Muscle layer of duodenum (tissue), 2 donors: ENCODE measurements around the gene RBM28.

Experiments
- H3K27ac ChIP-seq: one replicate; pipeline ENCODE4 v1.7.0; 2013; ENCODE audit warnings: mild to moderate bottlenecking, low read length
- H3K27me3 ChIP-seq: one replicate; pipeline ENCODE4 v1.7.0; 2013; ENCODE audit warnings: low read depth, mild to moderate bottlenecking, control low read depth, low read length
- H3K36me3 ChIP-seq, 2 donors: one replicate each; pipeline ENCODE4 v1.7.0; 2013; ENCODE audit warnings: low read length in 2 of 2, control low read depth in 1 of 2, mild to moderate bottlenecking in 1 of 2; ENCODE audit not compliant: insufficient read depth in 2 of 2, control insufficient read depth in 1 of 2
- H3K4me1 ChIP-seq, 2 donors: one replicate each; pipeline ENCODE4 v1.7.0; 2013; ENCODE audit warnings: low read length in 2 of 2, mild to moderate bottlenecking in 2 of 2, control low read depth in 1 of 2, moderate library complexity in 1 of 2; ENCODE audit not compliant: insufficient read depth in 2 of 2, control insufficient read depth in 1 of 2
- H3K4me3 ChIP-seq, 2 donors: one replicate each; pipeline ENCODE4 v1.7.0; 2013; ENCODE audit warnings: low read length in 2 of 2, low read depth in 1 of 2, mild to moderate bottlenecking in 1 of 2
- H3K9me3 ChIP-seq, 2 donors: one replicate each; pipeline ENCODE4 v1.7.0; 2013; ENCODE audit warnings: low read length in 2 of 2, control low read depth in 1 of 2, mild to moderate bottlenecking in 1 of 2; ENCODE audit not compliant: control insufficient read depth in 1 of 2
- donor health status: healthy.

RBM28 gene, protein sequence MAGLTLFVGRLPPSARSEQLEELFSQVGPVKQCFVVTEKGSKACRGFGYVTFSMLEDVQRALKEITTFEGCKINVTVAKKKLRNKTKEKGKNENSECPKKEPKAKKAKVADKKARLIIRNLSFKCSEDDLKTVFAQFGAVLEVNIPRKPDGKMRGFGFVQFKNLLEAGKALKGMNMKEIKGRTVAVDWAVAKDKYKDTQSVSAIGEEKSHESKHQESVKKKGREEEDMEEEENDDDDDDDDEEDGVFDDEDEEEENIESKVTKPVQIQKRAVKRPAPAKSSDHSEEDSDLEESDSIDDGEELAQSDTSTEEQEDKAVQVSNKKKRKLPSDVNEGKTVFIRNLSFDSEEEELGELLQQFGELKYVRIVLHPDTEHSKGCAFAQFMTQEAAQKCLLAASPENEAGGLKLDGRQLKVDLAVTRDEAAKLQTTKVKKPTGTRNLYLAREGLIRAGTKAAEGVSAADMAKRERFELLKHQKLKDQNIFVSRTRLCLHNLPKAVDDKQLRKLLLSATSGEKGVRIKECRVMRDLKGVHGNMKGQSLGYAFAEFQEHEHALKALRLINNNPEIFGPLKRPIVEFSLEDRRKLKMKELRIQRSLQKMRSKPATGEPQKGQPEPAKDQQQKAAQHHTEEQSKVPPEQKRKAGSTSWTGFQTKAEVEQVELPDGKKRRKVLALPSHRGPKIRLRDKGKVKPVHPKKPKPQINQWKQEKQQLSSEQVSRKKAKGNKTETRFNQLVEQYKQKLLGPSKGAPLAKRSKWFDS

DNA sequence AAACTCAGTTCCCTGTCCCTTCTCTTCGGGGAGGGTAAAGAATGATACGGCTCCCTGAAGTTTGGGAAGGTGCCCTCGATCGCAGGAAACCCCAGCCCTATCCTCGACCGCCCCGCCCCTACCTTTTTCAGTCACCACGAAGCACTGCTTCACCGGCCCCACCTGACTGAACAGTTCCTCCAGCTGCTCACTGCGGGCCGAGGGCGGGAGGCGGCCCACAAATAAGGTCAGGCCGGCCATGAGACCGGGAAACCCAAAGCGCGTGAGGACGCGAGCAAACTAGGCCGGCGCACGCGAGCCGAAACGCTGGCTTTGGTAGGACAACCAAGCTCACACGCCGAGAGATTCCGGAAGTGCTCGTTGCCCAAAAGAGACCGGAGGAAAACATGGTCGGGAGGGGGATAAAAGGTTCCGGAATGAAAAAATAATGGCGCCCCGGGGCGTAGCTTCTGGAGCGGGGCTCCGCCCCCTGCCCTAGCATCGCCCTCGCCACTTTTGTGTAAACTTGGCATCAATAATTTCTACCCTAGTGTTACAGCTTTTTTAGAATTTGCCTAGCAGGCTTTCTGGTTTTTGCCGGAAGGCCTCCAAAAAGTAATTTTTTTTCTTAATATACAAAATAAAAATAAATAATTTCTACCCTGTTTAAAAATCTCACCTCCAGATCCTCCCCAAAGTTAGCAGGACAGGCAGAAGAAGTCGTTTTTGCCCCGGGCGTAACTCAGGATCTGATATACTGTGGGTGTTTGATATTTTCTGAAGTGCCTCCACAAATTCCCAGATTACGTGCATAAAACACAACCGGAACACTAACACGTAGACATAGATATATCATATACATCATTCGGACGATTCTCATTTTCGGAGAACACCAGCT is at the start of gene RBM28:
TSS of gene RBM28 (minus strand) at position 355 of the 877 bp plus-strand sequence. CDS start at position 240, 115 bp downstream.
- H3K4me1 ChIP-seq = peaks cover 7 to 21% of the 10 kb centered on the region in 2 donors
- H3K9me3 ChIP-seq = no peaks in the 10 kb centered on the region
- peak within 1 kb of the TSS; percentile 84 for H3K27ac ChIP-seq

DNA sequence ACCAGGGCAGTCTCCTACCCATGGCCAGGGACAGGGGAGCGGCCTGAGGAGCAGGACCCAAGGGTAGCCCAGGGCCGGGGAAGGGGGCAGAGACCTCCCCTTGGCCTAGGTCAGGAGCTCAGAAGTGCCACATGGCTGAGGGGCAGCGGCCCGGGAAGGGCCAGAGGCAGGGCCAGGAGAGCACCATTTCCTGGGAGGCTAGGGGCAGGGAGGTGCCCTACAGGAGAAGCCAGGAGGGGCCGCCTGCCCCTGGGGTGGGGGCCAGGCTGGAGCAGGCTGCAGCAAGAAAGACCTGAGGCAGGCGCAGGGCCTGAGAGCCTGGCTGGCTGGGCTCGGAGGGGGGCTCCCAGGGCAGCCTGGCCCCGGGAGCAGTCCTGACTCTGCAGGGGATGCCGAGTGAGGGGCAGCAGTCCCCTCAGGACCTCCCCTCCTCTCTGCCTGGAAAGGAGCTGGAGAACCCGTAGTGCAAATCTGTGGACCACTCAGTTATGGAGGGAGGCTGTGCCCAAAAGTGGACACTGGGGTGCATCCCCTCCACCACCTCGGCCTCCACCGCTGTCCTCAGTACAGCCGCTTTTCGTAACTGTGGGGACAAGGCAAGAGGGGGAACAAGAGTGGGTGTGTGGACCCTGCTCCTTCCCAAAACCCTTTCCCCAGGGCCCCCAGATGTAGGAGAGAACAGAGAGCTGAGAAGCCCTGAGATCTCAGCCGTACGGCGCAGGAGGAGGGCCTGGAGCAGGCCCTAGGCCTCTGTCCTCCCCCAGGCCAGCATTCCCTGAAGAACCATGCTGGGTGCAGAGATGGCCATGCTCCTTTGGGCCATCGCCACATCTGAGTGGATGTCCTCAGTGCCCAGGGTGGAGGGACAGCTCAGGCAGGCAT is 49.0 kb upstream of the RBM28 start:
- Histone ChIP-seq H3K36me3 (peaks cover 15 to 51% of the 10 kb centered on the region in 2 donors), H3K4me3 (no peak overlapping the region), H3K9me3 (no peaks in the 10 kb centered on the region), H3K4me1 (peaks cover 0 to 2% of the 10 kb centered on the region in 2 donors), H3K27ac (no peak overlapping the region), H3K27me3 (no peaks in the 10 kb centered on the region)

More for the DNA sequence above, at the start of gene RBM28:
- H3K4me3 ChIP-seq = peak within 1 kb of the TSS; percentile 81 to 99
- H3K36me3 ChIP-seq = peaks cover 0 to 9% of the 10 kb centered on the region in 2 donors
- no peaks in the 10 kb centered on the region for H3K27me3 ChIP-seq

DNA sequence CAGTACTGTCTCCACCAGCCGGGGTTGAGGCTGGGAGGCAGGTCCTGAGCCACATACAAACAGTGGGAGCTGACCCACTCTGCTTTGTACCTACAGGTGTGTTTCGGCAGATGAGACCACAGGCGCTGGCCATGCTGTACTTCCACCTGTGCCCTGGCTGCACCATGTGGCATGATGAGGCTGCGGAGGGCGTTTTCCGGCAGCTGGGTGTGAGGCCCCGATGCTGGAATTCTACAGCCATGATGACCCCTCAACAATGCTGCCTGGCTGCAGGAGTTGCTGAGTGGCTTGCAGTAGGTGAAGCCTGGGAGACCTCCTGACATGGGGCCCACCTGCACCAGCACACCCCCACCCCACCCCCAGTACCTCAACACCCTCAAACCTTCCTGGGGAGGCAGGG is 48.1 kb upstream of the RBM28 start:
- H3K4me3 ChIP-seq = no peak overlapping the region
- H3K4me1 ChIP-seq = peaks cover 0 to 5% of the 10 kb centered on the region in 2 donors
- no peaks in the 10 kb centered on the region for H3K27me3 ChIP-seq
- no peak overlapping the region for H3K27ac ChIP-seq
- H3K9me3 ChIP-seq = no peaks in the 10 kb centered on the region
- H3K36me3 ChIP-seq = peaks cover 8 to 43% of the 10 kb centered on the region in 2 donors

DNA sequence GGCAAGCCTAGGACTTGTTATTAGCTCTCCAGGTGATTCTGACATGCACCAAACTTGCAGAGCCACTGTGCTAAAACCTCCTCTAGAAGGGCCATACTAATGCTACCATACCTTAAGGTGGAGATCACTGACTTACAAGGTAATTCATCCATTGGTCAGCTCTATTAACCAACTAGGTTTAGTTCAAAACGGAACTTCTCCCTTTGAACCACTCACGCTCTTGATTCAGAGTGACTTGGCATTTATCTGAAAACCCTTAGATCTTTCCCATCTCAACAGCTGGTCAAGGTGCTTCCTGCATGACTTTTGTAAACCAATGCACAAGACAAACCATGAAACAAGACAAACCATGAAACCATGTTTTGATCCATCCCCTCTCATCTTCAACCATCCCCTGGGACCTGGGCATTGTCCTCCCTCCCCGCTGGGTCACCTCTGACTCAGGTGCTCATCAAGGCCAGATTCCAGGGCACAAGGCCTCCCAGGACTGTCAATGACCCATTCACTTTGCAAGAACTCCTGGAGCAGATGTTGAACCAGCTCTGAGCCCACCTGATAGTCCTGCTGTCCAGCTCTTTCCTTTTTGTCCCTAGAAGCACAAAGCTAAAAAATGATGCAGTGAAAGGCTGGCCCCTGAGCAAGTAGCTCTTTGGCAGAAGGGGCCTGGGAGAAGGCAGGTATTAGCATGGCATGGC is 47.3 kb upstream of the RBM28 start:
- Histone ChIP-seq H3K4me1 (peaks cover 0 to 5% of the 10 kb centered on the region in 2 donors), H3K27ac (no peak overlapping the region), H3K36me3 (peaks cover 2 to 35% of the 10 kb centered on the region in 2 donors)

DNA sequence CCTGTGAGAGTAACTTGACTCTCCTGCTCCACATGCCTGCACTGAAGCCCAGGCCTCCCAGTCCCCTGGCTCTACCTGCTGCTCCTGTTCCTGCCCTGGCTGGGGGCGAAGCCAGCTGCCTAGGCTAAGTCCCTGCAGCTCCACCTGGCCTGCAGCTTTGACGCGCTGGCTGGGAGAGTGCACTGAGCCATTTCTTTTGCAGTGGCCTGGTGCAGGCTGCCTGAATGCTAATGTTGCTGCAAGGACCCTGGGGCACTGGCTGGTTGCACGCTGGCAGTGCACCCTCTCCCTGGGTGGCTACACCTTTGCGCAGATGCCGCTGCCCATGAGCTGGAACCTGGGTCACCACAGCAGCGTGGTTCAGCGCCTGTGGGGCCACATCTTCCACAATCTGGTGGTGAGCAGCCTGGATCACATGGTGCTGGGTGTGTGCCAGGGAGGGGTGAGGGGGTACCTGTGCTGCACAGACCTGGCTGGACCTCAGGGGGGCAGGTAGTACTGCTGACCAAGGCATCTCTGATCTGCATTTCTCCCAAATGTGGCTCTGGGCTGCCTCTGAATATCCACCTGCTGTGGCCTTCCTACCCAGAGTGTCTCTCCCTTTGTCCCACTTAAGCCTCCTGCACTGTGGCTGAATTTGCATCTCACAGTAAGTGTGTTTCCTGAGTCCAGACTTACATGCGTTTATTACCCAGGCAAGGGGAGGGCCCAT is 46.1 kb upstream of the RBM28 start:
- Histone ChIP-seq H3K36me3 (peaks cover 0 to 22% of the 10 kb centered on the region in 2 donors), H3K27me3 (no peaks in the 10 kb centered on the region), H3K4me3 (no peak overlapping the region), H3K9me3 (no peaks in the 10 kb centered on the region), H3K27ac (no peak overlapping the region), H3K4me1 (peaks cover 0 to 5% of the 10 kb centered on the region in 2 donors)

More for the DNA sequence above, 47.3 kb upstream of the RBM28 start:
- Histone ChIP-seq H3K9me3 (no peaks in the 10 kb centered on the region), H3K27me3 (no peaks in the 10 kb centered on the region), H3K4me3 (no peak overlapping the region)

DNA sequence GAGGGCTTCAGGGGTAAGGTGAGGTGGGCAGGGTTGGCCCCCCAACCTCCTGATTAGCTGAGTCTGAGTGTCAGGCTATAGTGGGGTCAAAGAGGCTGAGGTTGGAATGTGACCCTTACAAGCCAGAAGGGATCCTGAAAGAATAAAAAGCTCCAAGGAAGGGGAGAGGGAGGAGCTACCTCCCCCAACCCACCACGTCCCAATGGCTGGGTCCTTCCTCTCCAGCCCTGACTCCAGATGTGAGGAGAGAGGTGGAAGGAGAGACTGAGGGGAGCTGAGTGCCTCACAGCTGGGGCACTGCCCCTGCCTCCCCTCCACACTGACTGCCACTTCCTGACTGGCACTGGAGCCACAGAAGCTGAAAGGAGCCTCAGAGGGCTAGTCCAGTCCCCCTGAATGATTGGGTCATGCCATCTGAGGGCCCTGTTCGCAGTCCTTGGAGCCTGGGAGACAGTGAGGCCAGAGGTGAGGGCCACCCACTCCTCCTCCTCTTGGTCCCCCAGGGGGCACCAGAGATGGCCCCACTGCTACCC is 45.4 kb upstream of the RBM28 start:
- peaks cover 0 to 5% of the 10 kb centered on the region in 2 donors for H3K4me1 ChIP-seq
- no peaks in the 10 kb centered on the region for H3K27me3 ChIP-seq
- H3K27ac ChIP-seq = no peak overlapping the region
- H3K4me3 ChIP-seq = no peak overlapping the region
- peaks cover 0 to 16% of the 10 kb centered on the region in 2 donors for H3K36me3 ChIP-seq
- H3K9me3 ChIP-seq = no peaks in the 10 kb centered on the region

DNA sequence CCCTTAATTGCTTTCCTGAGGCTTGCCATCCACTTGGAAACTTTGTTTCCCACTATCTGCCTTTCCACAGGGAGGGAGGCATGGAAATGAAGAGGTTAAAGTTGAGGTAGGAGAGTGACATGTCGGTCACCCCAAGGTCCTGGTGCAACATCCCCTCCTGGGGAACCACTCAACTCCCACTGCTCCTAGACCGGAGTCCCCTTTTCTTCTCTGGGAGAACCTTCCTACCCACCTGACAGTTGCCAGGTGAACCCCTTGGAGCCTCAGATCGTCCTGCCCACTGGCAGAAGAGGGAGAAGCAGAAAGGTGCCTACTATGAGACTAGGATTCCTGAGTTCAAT is 44.4 kb upstream of the RBM28 start:
- Histone ChIP-seq H3K4me3 (no peak overlapping the region), H3K27ac (no peak overlapping the region), H3K9me3 (no peaks in the 10 kb centered on the region), H3K27me3 (no peaks in the 10 kb centered on the region), H3K36me3 (peaks cover 0 to 8% of the 10 kb centered on the region in 2 donors), H3K4me1 (peaks cover 0 to 5% of the 10 kb centered on the region in 2 donors)

DNA sequence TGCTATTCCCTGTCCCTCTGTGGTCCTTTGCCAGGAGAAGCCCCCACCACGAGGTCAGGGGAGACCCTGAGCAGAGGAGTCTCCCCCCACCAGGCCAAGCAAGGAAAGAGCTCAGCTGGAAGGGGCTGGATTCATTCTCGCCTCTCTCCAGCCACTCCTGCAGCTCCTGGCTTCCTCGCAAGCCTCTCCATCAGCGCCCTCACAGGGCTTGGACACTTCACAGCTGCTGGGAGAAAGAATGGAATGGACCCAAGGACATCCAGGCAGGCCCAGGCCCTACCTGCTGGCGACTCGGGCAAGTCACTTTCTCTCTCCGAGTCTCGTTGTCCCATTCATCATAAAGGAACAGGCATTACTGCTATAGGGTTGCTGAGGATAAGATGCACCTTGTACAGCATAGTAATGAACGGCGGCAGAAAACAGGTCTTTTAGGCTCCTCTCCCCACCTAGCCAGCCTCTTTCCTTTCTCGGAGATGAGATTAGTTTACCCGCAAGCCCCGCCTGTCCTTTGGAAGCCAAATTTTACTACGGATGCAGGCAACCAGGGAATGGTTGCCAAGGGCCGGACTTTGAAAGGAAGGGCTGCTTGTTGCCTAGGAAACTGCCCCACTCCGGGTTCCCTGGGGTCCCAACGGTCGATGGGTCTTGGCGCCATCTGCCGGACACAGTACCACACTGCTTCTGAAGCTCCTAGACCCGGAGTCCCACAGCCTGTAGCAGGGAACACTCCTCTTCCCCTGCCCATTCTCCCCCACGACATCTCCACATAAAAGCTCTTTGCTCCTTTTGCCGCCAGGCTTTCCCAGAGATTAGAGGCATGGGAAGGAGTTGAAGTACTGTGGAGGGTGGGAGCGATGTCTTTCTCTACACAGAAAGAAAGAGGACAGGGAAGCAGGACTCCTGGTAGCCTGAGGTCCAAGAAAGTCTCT is 43.8 kb upstream of the RBM28 start:
- Histone ChIP-seq H3K4me1 (peaks cover 0 to 5% of the 10 kb centered on the region in 2 donors), H3K9me3 (no peaks in the 10 kb centered on the region), H3K4me3 (peak overlapping the region in 1 of 2 donors; percentile 21), H3K27ac (no peak overlapping the region), H3K27me3 (no peaks in the 10 kb centered on the region), H3K36me3 (peaks cover 0 to 3% of the 10 kb centered on the region in 2 donors)
